Activated effector memory CD4-positive, alpha-beta T cell treated with anti-CD3 and anti-CD28 coated beads, Interleukin-2, amount 50 U/mL, for 16 hours (primary cell): ENCODE data around the gene FAM107B.

Experiments
- DNase-seq: peaks from one replicate; pipeline ENCODE4 v3.0.0-alpha.2; 2020

The FAM107B gene

DNA sequence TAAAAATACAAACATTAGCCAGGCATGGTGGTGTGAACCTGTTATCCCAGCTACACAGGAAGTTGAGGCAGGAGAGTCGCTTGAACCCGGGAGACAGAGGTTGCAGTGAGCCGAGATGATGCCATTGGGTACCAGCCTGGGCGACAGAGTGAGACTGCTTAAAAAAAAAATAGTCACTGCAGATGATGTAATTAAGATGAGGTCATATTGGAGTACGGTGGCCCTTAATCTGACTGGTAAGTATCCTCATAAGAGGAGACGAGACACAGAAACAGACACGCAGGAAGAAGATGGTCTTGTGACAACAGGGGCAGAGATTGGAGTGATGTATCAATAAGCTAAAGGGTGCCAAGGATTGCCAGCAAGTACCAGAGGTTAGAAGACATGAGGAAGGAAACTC is 156.0 kb downstream of the FAM107B start:
- DNase-seq: no peak

- DNase-seq: no peak
Measured at GRCh38 chr10:14617852-14618251, 156.8 kb downstream of the FAM107B start.

DNA sequence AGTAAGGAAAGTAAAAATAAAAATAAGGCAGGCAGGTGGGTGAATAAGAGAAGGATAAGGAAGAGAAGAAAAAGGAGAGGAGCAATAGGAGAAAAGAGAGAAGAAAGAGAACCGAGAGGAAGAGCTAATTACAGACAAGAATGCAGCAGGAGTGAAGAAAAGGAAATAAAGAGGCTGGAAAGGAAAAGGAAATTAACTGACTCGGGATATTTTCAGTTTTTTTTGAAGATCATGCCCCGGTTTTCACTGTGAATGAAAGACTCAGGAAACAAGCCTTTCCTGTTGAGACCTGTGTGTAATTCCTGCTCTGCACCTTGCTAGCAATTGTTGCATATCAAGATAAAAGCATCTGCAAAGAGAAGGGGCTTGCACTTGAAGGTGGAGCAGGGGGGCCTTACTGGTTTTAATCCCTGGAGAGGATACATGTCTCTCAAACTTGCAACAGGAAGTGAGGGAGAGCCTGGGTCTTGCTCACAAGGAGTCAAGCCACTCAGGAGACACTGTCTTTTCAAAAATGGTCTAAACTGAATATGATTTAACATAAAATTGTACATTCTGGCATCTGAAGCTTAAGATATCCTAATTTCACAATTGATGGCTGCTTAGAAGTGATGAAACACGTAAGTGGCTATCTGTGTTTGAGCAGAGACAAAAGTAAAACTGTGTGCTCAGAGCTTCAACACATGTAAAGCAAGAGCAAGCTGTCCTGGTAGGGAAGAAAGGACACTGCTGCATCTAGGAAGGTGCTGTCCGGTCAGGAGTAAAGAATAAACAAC is 157.6 kb downstream of the FAM107B start:
- DNase-seq: no peak

DNA sequence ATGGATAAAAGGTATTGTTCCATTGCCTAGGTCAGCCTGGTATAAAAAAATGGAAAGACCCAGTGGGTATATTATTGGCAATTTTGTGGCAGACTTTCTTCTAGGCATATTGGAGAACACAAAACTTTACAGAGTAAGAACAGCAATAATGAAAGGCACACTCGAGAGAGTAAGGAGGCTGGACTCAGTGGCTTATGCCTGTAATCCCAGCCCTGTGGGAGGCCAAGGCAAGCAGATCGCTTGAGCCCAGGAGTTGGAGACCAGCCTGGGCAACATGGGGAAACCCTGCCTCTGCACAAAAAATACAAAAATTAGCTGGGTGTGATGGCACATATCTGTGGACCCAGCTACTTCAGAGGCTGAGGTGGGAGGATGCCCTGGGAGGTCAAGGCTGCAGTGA is 158.2 kb downstream of the FAM107B start:
- no peak for DNase-seq

DNA sequence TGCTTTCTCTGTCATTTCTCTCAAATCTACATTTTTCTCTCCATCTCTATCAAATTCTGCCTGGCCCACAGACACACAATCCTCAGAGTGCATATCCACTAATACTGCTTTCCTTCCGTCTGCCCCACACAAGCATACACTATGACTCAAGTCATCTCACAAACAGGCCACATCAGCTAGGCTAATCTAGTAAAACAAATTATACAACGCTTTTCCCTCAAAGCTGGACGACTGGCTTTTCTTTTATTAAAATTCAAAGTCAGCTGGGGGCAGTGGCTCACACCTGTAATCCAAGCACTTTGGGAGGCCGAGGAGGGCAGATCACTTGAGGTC is 161.1 kb downstream of the FAM107B start:
- no peak for DNase-seq

- no peak for DNase-seq
Measured at GRCh38 chr10:14612873-14613587, 161.7 kb downstream of the FAM107B start.

- DNase-seq: no peak
Measured at GRCh38 chr10:14611968-14612693, 162.6 kb downstream of the FAM107B start.

- no peak for DNase-seq
Measured at GRCh38 chr10:14609178-14609577, 165.5 kb downstream of the FAM107B start.

DNA sequence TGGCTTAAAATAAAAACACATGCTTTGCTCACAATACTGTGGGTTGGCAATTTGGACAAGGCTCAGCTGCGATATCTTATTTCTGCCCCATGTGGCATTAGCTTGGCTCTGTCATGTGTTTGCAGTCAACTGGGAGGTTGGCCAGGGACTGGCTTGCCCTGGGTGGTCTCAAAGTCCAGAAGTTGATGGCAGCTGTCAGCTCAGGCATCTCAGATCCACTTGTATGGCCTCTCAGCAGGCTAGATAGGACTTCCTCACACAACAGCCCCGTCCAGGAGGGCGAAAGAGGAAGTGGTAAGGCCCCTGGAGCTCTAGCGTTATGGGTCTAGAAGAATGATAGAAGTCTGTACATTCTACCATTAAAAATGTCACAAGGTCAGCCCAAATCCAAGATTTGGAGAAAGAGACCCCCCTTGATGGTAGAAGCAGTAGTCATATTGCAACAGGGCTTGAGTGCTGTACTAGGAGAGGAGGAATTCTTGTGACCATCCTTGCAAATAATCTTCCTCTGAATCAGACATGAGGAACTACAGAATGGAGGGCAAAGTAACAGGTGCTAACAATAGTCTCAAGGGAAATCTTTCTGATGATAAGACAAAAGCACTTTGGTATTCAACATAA is 166.2 kb downstream of the FAM107B start:
- no peak for DNase-seq

DNA sequence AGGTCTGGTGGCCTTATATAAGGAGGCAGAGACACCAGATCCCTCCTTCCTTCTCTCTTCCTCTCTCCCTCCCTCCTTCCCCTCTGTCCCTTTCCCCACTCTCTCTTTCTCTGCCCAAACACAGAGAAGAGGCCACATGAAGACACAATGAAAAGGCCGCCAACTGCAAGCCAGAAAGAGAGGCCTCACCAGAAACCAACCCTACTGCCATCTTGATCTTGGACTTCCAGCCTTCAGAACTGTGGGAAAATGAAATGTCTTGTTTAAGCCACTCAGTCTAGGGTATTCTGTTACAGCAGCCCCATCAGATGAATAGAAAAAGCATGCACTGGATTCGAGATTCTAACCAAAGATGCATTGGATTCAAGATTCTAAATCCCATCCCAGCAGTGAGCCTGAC is 168.1 kb downstream of the FAM107B start:
- DNase-seq: no peak

DNA sequence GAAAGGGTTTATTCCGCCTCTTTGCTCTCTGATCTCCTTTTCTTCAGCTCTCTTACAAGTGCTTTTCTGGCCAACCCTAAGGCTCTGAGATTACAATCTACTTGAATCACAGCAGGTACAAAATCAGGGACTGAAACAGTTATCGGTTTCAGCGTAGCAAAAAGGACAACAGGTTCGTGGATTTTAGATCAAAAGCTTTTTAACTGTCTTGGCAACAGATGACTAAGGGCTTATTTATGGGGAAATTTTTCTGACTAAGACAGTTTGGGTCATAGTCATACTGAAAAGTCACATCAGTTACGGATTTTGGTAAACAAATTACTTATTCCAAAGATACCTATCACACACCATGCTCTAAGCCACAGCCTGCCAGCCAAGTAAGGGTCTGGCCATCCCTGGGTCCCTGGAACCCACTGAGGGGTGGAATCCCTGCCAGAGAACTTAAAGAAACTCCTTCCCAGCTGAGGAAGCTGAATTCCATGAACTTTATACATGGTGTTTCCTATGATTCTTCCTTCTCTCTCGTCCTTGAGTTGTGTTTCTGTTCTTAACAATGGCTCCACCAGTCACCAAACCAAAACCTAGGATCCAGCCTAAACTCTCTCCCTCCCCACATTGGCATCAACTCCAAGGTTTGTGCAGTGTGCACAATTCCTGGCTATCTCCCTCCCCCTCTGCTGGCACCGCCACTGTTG is 169.3 kb downstream of the FAM107B start:
- DNase-seq: peak; percentile 80

- DNase-seq: peak; percentile 91
Measured at GRCh38 chr10:14604181-14605142, 170.2 kb downstream of the FAM107B start.

DNA sequence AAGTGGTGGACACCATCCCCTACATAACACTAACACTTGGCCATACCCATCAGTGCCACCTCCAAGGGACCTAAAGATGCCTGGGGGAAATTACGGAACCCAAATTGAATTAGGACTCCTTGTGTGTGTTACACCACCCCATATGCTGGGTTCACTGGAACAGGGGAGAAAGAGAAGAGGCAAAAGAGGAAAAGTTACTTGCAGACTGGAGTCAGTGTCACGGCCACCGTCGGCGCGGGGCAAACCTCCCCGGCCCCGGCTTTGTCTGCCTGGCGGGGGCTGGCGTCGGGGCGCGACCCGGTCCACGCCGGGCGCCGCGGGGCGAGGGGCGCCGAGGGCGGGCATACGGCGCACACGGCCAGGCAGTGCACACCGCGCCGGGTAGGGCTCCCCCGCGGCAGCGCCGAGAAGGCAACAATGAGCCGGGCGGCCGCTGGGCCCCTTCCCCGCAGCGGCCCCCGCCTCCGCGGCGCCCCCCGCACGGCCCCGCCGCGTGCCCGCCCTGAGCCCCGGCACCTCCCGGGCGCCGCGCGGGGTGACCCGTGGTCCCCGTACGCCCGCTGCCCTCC is 171.1 kb downstream of the FAM107B start:
- peak; percentile 76 for DNase-seq

- no peak for DNase-seq
Measured at GRCh38 chr10:14602807-14603533, 171.7 kb downstream of the FAM107B start.

- peak; percentile 86 for DNase-seq
Measured at GRCh38 chr10:14601872-14602725, 172.6 kb downstream of the FAM107B start.

DNA sequence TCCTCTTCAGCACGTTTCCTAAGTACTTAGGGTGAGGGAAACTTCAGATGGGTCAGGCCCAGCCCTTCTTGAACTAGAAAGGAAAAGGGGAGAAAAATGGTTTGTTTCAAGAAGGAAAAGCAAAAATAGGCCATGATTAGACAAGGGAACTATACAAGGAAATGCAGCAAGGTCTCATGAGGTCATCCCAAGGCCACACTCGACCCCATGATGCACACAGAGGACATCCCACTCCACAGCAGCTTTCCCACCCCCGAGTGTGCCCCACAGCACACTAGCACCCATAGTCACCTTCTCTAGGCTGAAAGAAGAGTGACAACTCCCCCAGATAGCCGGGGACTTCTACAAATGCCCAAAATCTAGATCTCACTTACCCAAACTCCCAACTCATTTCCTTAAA is 173.4 kb downstream of the FAM107B start:
- DNase-seq: no peak

DNA sequence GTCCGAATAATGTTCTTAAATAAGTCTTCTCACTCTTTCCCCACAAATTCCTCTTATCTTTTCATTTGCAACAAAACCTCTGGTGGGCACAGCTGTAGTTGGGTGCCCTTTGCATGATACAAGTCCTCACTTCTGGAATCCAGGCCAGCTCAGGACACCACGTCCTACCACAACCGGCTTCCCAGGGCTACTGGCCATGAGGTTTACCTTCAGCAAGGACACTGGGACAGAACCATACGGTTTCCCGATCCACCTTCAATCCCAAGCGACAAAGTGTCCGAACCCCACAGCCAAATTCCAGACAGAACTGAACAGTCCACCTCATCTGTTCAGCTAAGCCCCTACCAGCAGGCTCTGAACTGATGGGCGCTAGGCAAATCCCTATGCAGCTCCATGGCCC is 174.6 kb downstream of the FAM107B start:
- no peak for DNase-seq

- DNase-seq: no peak
Measured at GRCh38 chr10:14598809-14599764, 175.6 kb downstream of the FAM107B start.
